ENCODE results near the gene PREP. TPM values are rescaled to one million over a fixed set of nuclear protein-coding genes. Genes with fewer than 3 reads are reported as not detected.
A peak's percentile ranks its signal among the peaks of the same experiment; 100 is the strongest.

PREP gene
- total and polyA plus RNA-seq, 2 experiments from 2014 or later = 28.7 to 67.6 TPM

- TF ChIP-seq CTCF (IDR thresholded peaks at IDR 0.05; ENCODE audit: low read depth, low read length) = no peak
- Histone ChIP-seq H3K4me1 (ENCODE audit: low read depth) (peaks cover 25% of the 10 kb centered on the region), H3K9me3 (ENCODE audit: low read depth) (no peaks in the 10 kb centered on the region), H3K4me3 (no peak overlapping the region), H3K27ac (peak overlapping the region; percentile 90), H3K36me3 (no peaks in the 10 kb centered on the region), H3K27me3 (no peaks in the 10 kb centered on the region)
- DNase-seq (ENCODE audit: low read depth in 1 of 2, low spot score in 1 of 2) = no peak
These were observed 100.2 kb downstream of the PREP start for GRCh38 chr6:105302617-105303128.

GRCh38 chr6:105301756-105302616 lies 100.9 kb downstream of the PREP start:
- Histone ChIP-seq H3K9me3 (ENCODE audit: low read depth) (no peaks in the 10 kb centered on the region), H3K4me3 (no peak overlapping the region), H3K27me3 (no peaks in the 10 kb centered on the region), H3K27ac (peak overlapping the region; percentile 90), H3K4me1 (ENCODE audit: low read depth) (peaks cover 25% of the 10 kb centered on the region), H3K36me3 (no peaks in the 10 kb centered on the region)
- DNase-seq (ENCODE audit: low read depth in 1 of 2, low spot score in 1 of 2) = no peak
- TF ChIP-seq CTCF (IDR thresholded peaks at IDR 0.05; ENCODE audit: low read depth, low read length) = no peak

GRCh38 chr6:105301072-105301503 lies 101.8 kb downstream of the PREP start:
- Histone ChIP-seq H3K9me3 (ENCODE audit: low read depth) (no peaks in the 10 kb centered on the region), H3K4me1 (ENCODE audit: low read depth) (peaks cover 25% of the 10 kb centered on the region), H3K36me3 (no peaks in the 10 kb centered on the region), H3K4me3 (no peak overlapping the region), H3K27me3 (no peaks in the 10 kb centered on the region), H3K27ac (peak overlapping the region; percentile 90)
- no peak for TF ChIP-seq CTCF (IDR thresholded peaks at IDR 0.05; ENCODE audit: low read depth, low read length)
- peak; percentile 13 to 92 for DNase-seq (ENCODE audit: low read depth in 1 of 2, low spot score in 1 of 2)

GRCh38 chr6:105300090-105300489 lies 102.8 kb downstream of the PREP start:
- H3K4me1 ChIP-seq (ENCODE audit: low read depth) = peaks cover 25% of the 10 kb centered on the region
- no peaks in the 10 kb centered on the region for H3K36me3 ChIP-seq
- DNase-seq (ENCODE audit: low read depth in 1 of 2, low spot score in 1 of 2) = no peak
- no peak overlapping the region for H3K4me3 ChIP-seq
- H3K9me3 ChIP-seq (ENCODE audit: low read depth) = no peaks in the 10 kb centered on the region
- H3K27ac ChIP-seq = peak overlapping the region; percentile 90
- H3K27me3 ChIP-seq = no peaks in the 10 kb centered on the region
- no peak for TF ChIP-seq CTCF (IDR thresholded peaks at IDR 0.05; ENCODE audit: low read depth, low read length)

- Histone ChIP-seq H3K9me3 (ENCODE audit: low read depth) (no peaks in the 10 kb centered on the region), H3K27ac (no peak overlapping the region), H3K4me1 (ENCODE audit: low read depth) (no peaks in the 10 kb centered on the region), H3K27me3 (no peaks in the 10 kb centered on the region), H3K36me3 (no peaks in the 10 kb centered on the region), H3K4me3 (no peak overlapping the region)
- no peak for TF ChIP-seq CTCF (IDR thresholded peaks at IDR 0.05; ENCODE audit: low read depth, low read length)
- DNase-seq (ENCODE audit: low read depth in 1 of 2, low spot score in 1 of 2) = no peak
These were observed 108.8 kb downstream of the PREP start for GRCh38 chr6:105294129-105294528.

Measured in cardiac muscle cell (in vitro differentiated cells and primary cell).